GM21515 (cell line): ENCODE results near the gene PACRG.

Experiments
- ATAC-seq: cut with Tn5 transposase; IDR thresholded peaks from one replicate; pipeline ENCODE4 v1.9.1; 2021; ENCODE audit not compliant: unreplicated experiment

Gene PACRG

GRCh38 chr6:163066200-163066599 is 338.4 kb downstream of the PACRG start:
- ATAC-seq: no peak

GRCh38 chr6:163077134-163077533 is 349.4 kb downstream of the PACRG start:
- ATAC-seq: no peak

GRCh38 chr6:163078712-163079111 is 350.9 kb downstream of the PACRG start:
- ATAC-seq: no peak

- no peak for ATAC-seq
Observed at GRCh38 chr6:163080228-163080627, 352.5 kb downstream of the PACRG start.

- no peak for ATAC-seq
Observed at GRCh38 chr6:163083141-163083540, 355.4 kb downstream of the PACRG start.

GRCh38 chr6:163085426-163085825 is 357.7 kb downstream of the PACRG start:
- no peak for ATAC-seq

GRCh38 chr6:163085861-163086623 is 358.3 kb downstream of the PACRG start:
- ATAC-seq: no peak

- no peak for ATAC-seq
Observed at GRCh38 chr6:163086624-163086920, 358.8 kb downstream of the PACRG start.

- no peak for ATAC-seq
Observed at GRCh38 chr6:163087981-163088380, 360.2 kb downstream of the PACRG start.

GRCh38 chr6:163092876-163093275 is 365.1 kb downstream of the PACRG start:
- ATAC-seq: no peak

- no peak for ATAC-seq
Observed at GRCh38 chr6:163094881-163095280, 367.1 kb downstream of the PACRG start.

GRCh38 chr6:163095401-163095800 is 367.6 kb downstream of the PACRG start:
- ATAC-seq: no peak

- ATAC-seq: no peak
Observed at GRCh38 chr6:163098827-163099479, 371.2 kb downstream of the PACRG start.

- no peak for ATAC-seq
Observed at GRCh38 chr6:163099621-163100171, 371.9 kb downstream of the PACRG start.

- no peak for ATAC-seq
Observed at GRCh38 chr6:163100259-163100658, 372.5 kb downstream of the PACRG start.

- no peak for ATAC-seq
Observed at GRCh38 chr6:163113358-163113962, 385.7 kb downstream of the PACRG start.

- no peak for ATAC-seq
Observed at GRCh38 chr6:163118941-163119340, 391.2 kb downstream of the PACRG start.

GRCh38 chr6:163120223-163120622 is 392.4 kb downstream of the PACRG start:
- no peak for ATAC-seq

GRCh38 chr6:163121270-163121669 is 393.5 kb downstream of the PACRG start:
- ATAC-seq: no peak

GRCh38 chr6:163122365-163122764 is 394.6 kb downstream of the PACRG start:
- no peak for ATAC-seq

GRCh38 chr6:163123098-163123497 is 395.3 kb downstream of the PACRG start:
- no peak for ATAC-seq

GRCh38 chr6:163126741-163127140 is 399.0 kb downstream of the PACRG start:
- ATAC-seq: no peak
